Measurements from ENCODE around the gene TLE6. TPM values are rescaled to one million over a fixed set of nuclear protein-coding genes. Genes with fewer than 3 reads are reported as not detected.

TLE6 gene
- total and polyA plus RNA-seq, 2 of the 8 experiments (the other 6 are each of a cell fraction or from before 2014, with no cell fraction given): 2.5 to 2.9 TPM

DNA sequence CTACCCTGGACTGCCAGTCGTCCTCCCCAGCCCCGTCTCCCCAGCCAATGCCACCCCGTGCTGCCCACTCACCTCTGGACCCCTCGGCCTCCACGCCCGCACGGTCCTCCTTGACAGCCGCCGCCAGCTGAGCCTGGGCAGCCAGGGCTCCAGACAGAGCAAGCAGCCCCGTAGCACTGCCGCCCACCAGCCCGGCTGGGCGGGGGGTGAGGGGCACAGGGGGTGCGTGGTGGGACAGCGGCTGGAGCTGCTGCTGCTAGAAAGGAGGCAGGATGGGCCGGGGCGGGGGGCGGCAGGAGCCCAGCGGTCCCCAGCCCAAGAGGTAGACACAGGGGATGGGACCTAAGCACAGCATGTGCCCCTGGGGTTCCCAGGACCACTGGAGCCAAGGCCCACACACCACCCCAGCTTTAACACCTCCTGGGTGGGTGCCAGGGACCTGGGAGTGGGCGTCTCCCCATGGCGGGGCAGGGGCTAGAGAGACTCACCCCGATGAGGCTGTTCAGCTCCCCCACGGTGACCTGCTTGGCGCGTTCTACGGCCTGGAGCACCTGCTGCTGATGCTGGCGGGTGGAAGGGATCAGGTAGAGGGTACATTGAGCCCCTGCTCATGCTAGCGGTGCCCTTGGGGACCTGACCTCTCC, 42.0 kb downstream of the TLE6 start:
- no peak overlapping the region for H3K27ac ChIP-seq (ENCODE audit: low read depth, low read length)
- H4K8ac ChIP-seq (ENCODE audit: extremely low read depth, insufficient read depth, low read length): no peak overlapping the region
- POLR2A ChIA-PET (ENCODE audit: partially characterized antibody): no interaction called here
- no peaks in the 10 kb centered on the region for H3K36me3 ChIP-seq (ENCODE audit: control insufficient read depth in 2 of 4, insufficient read depth in 4 of 4, low read length in 3 of 4)
- no peak overlapping the region for H2BK120ac ChIP-seq (replicated peaks; ENCODE audit: low read depth, low read length)
- 92% methylated on average over 18 of the region's 28 CpGs; no CpG with 5 or more reads in 1 of the 2 experiments for WGBS, 2 experiments (ENCODE audit: extremely low coverage in 1 of 2, insufficient coverage in 1 of 2, insufficient read length in 1 of 2, insufficient replicate concordance in 2 of 2, low coverage in 1 of 2, low lambda C conversion rate in 2 of 2, missing lambda C conversion rate in 1 of 2)
- no peak overlapping the region for H3K4ac ChIP-seq (replicated peaks; ENCODE audit: insufficient read length, low read depth, low read length)
- H3K27me3 ChIP-seq (replicated peaks in 1 of 4; ENCODE audit: control insufficient read depth in 3 of 4, extremely low read depth in 1 of 4, insufficient read depth in 3 of 4, low read length in 3 of 4): peaks cover 0 to 2% (median under 1%) of the 10 kb centered on the region in 4 experiments; a peak in 5 of 7 replicates
- H3K4me1 ChIP-seq (replicated peaks in 1 of 4; ENCODE audit: control insufficient read depth in 3 of 4, insufficient read depth in 4 of 4, low read length in 3 of 4): peaks cover 0 to 2% (median under 1%) of the 10 kb centered on the region in 4 experiments; a peak in 2 of 7 replicates
- no peaks in the 10 kb centered on the region for H4K20me1 ChIP-seq (replicated peaks in 1 of 2; ENCODE audit: control insufficient read depth in 1 of 2, insufficient read depth in 2 of 2, low read length in 2 of 2)
- no peak overlapping the region for H2AFZ ChIP-seq (ENCODE audit: low read length)
- FAIRE-seq: no peak
- no peak overlapping the region for H3K9ac ChIP-seq (replicated peaks in 1 of 4; ENCODE audit: extremely low read depth in 1 of 4, low read depth in 3 of 4, low read length in 3 of 4)
- DNase-seq (ENCODE audit: low read depth in 1 of 2, low spot score in 2 of 2): no peak
- H2BK20ac ChIP-seq (ENCODE audit: low read length): no peak overlapping the region
- no peak overlapping the region for H2BK12ac ChIP-seq (ENCODE audit: low read depth, low read length)
- H2BK5ac ChIP-seq (ENCODE audit: low read depth, low read length): no peak overlapping the region
- CTCF ChIA-PET (ENCODE audit: partially characterized antibody): no interaction called here
- H3K23ac ChIP-seq (ENCODE audit: insufficient read length): no peak overlapping the region
- no peak overlapping the region for H2AK5ac ChIP-seq (ENCODE audit: low read depth, low read length)
- H3K9me3 ChIP-seq (ENCODE audit: insufficient read depth in 2 of 2, low read depth in 1 of 2, low read length in 1 of 2): no peaks in the 10 kb centered on the region
- H2BK15ac ChIP-seq (ENCODE audit: low read length): no peak overlapping the region
- H3K23me2 ChIP-seq (ENCODE audit: low read depth, low read length): no peaks in the 10 kb centered on the region
- no peak overlapping the region for H3K18ac ChIP-seq (ENCODE audit: extremely low read depth, low read length)
- H3K4me3 ChIP-seq (ENCODE audit: extremely low read depth in 1 of 4, insufficient read depth in 2 of 4, low read depth in 3 of 4, low read length in 4 of 4): no peak overlapping the region
- TF ChIP-seq, protein P1, sequence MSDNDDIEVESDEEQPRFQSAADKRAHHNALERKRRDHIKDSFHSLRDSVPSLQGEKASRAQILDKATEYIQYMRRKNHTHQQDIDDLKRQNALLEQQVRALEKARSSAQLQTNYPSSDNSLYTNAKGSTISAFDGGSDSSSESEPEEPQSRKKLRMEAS (IDR thresholded peaks at IDR 0.05): no peak
- TF ChIP-seq JUN (IDR thresholded peaks at IDR 0.05; ENCODE audit: low read depth, low read length) (no peak), RXRA (IDR thresholded peaks at IDR 0.05; ENCODE audit: insufficient read depth, low read depth, low read length) (no peak), SP2 (IDR thresholded peaks at IDR 0.05; ENCODE audit: low read length) (no peak), POLR2A (IDR thresholded peaks at IDR 0.05; ENCODE audit: control extremely low read depth in 1 of 2, low read depth in 2 of 2, low read length in 2 of 2) (no peak)
- H3K4me2 ChIP-seq (ENCODE audit: insufficient read depth in 1 of 2, low read depth in 2 of 2, low read length in 2 of 2): no peak overlapping the region
- no peaks in the 10 kb centered on the region for H3K79me2 ChIP-seq (ENCODE audit: control insufficient read depth in 1 of 2, insufficient read depth in 2 of 2, low read length in 2 of 2)
- H3K14ac ChIP-seq (ENCODE audit: insufficient read length): no peak overlapping the region
- no peak overlapping the region for H4K91ac ChIP-seq (replicated peaks; ENCODE audit: insufficient read length, low read length)
- H3K79me1 ChIP-seq (ENCODE audit: low read depth, low read length): no peaks in the 10 kb centered on the region
- H3K56ac ChIP-seq (replicated peaks; ENCODE audit: insufficient read length, low read depth, low read length): no peak overlapping the region
- H4K5ac ChIP-seq (ENCODE audit: insufficient read length, low read depth, low read length): no peak overlapping the region
